Calu3 (cell line): ENCODE data around the gene OCA2. TPM values are rescaled to one million over a fixed set of nuclear protein-coding genes. Genes with fewer than 3 reads are reported as not detected.

Experiments used
- BruUV-seq: library from RNA; stranded (reverse); fragments of 400-500 nt; replicated peaks from 2 replicates; lab custom pipeline; 2021; lab: Mats Ljungman, UMichigan
- CTCF ChIA-PET: fragments of 300-600 bp; sonication (Branson Sonifier 250); formaldehyde crosslinking; loops from one replicate; lab custom pipeline; 2022; ENCODE audit warnings: antibody characterized with exemption; lab: Charles Lee
- DNase-seq: peaks from one replicate; pipeline ENCODE4 v3.0.0; 2022
- H3K27ac Mint-ChIP-seq: one replicate; pipeline ENCODE4 v1.8.0; 2022; ENCODE audit warnings: mixed read lengths; ENCODE audit not compliant: unreplicated experiment
- H3K27me3 Mint-ChIP-seq: one replicate; pipeline ENCODE4 v1.8.0; 2022; ENCODE audit warnings: mixed read lengths; ENCODE audit not compliant: unreplicated experiment
- H3K36me3 Mint-ChIP-seq: one replicate; pipeline ENCODE4 v1.8.0; 2022; ENCODE audit warnings: mild to moderate bottlenecking, moderate library complexity, mixed read lengths; ENCODE audit not compliant: insufficient read depth, unreplicated experiment
- H3K4me1 Mint-ChIP-seq: one replicate; pipeline ENCODE4 v1.8.0; 2022; ENCODE audit warnings: mild to moderate bottlenecking, low read depth, mixed read lengths; ENCODE audit not compliant: unreplicated experiment
- H3K4me3 Mint-ChIP-seq: one replicate; pipeline ENCODE4 v1.8.0; 2022; ENCODE audit warnings: mild to moderate bottlenecking, low read depth, moderate library complexity, mixed read lengths; ENCODE audit not compliant: unreplicated experiment
- H3K9me3 Mint-ChIP-seq: one replicate; pipeline ENCODE4 v1.8.0; 2022; ENCODE audit warnings: low read depth, mixed read lengths; ENCODE audit not compliant: unreplicated experiment
- CTCF ChIP-seq: fragments of 200-600 bp; IDR thresholded peaks from one replicate; pipeline ENCODE4 v1.8.0; 2022; ENCODE audit warnings: antibody characterized with exemption; ENCODE audit not compliant: unreplicated experiment
- intact Hi-C: fragments of 100-400 bp; cut with micrococcal nuclease; formaldehyde crosslinking; loops from one replicate; pipeline ENCODE4 v1.10.0; 2022; ENCODE audit not compliant: unreplicated experiment
- total RNA-seq: library from RNA; stranded (reverse); gene quantifications from 2 replicates; pipeline ENCODE4 v1.2.3, GENCODE V29; 2022

The OCA2 gene
- total RNA-seq, 1 experiment from 2014 or later: not detected

- no TSS peak for BruUV-seq
- Mint-ChIP-seq H3K27ac (no peak overlapping the region), H3K27me3 (no peaks in the 10 kb centered on the region), H3K36me3 (no peaks in the 10 kb centered on the region), H3K4me3 (no peak overlapping the region), H3K4me1 (no peaks in the 10 kb centered on the region), H3K9me3 (no peaks in the 10 kb centered on the region)
- no peak for DNase-seq
- intact Hi-C loops: no loop called here
- CTCF ChIA-PET: no interaction called here
- TF ChIP-seq CTCF: no peak
Measured at GRCh38 chr15:27870320-27870719, 228.8 kb downstream of the OCA2 start.

GRCh38 chr15:27869697-27870281 is 229.3 kb downstream of the OCA2 start:
- intact Hi-C loops: no loop called here
- no peaks in the 10 kb centered on the region for H3K4me1 Mint-ChIP-seq
- H3K36me3 Mint-ChIP-seq: no peaks in the 10 kb centered on the region
- CTCF ChIA-PET: no interaction called here
- H3K4me3 Mint-ChIP-seq: no peak overlapping the region
- no peak for TF ChIP-seq CTCF
- no peak for DNase-seq
- no TSS peak for BruUV-seq
- H3K27me3 Mint-ChIP-seq: no peaks in the 10 kb centered on the region
- peaks cover under 1% of the 10 kb centered on the region for H3K9me3 Mint-ChIP-seq
- H3K27ac Mint-ChIP-seq: no peak overlapping the region

GRCh38 chr15:27868828-27869404 is 230.2 kb downstream of the OCA2 start:
- H3K4me3 Mint-ChIP-seq: no peak overlapping the region
- no peaks in the 10 kb centered on the region for H3K36me3 Mint-ChIP-seq
- peaks cover 2% of the 10 kb centered on the region for H3K9me3 Mint-ChIP-seq
- CTCF ChIA-PET: no interaction called here
- DNase-seq: no peak
- TF ChIP-seq CTCF: no peak
- intact Hi-C loops: no loop called here
- no peaks in the 10 kb centered on the region for H3K27me3 Mint-ChIP-seq
- BruUV-seq: no TSS peak
- H3K27ac Mint-ChIP-seq: no peak overlapping the region
- H3K4me1 Mint-ChIP-seq: no peaks in the 10 kb centered on the region

GRCh38 chr15:27867861-27868260 is 231.3 kb downstream of the OCA2 start:
- no peak overlapping the region for H3K4me3 Mint-ChIP-seq
- no peak for TF ChIP-seq CTCF
- H3K9me3 Mint-ChIP-seq: peaks cover 2% of the 10 kb centered on the region
- no TSS peak for BruUV-seq
- H3K27me3 Mint-ChIP-seq: no peaks in the 10 kb centered on the region
- H3K36me3 Mint-ChIP-seq: no peaks in the 10 kb centered on the region
- CTCF ChIA-PET: no interaction called here
- no peak for DNase-seq
- no peak overlapping the region for H3K27ac Mint-ChIP-seq
- no peaks in the 10 kb centered on the region for H3K4me1 Mint-ChIP-seq
- intact Hi-C loops: no loop called here
